GM06990 (cell line): ENCODE results near the gene SLC9A1.

ENCODE experiments used
- DNase-seq: peaks from one replicate; pipeline ENCODE4 v3.0.0-alpha.2; 2011; ENCODE audit not compliant: insufficient read length; ENCODE audit errors: extremely low read depth
- H3K27me3 ChIP-seq: replicated peaks from 2 replicates; pipeline ENCODE4 v1.6.0; 2011; ENCODE audit warnings: low read length; ENCODE audit not compliant: control insufficient read depth, insufficient read depth
- H3K36me3 ChIP-seq: 2 replicates; pipeline ENCODE4 v1.5.1; 2011; ENCODE audit warnings: low read length; ENCODE audit not compliant: control insufficient read depth, insufficient read depth
- H3K4me3 ChIP-seq: replicated peaks from 2 replicates; pipeline ENCODE4 v1.5.1; 2011; ENCODE audit warnings: low read depth, mild to moderate bottlenecking, control low read depth, low read length
- CTCF ChIP-seq: IDR thresholded peaks from 2 replicates; pipeline ENCODE4 v1.5.1; 2011; ENCODE audit warnings: low read length, control low read depth, mild to moderate bottlenecking, inconsistent platforms; ENCODE audit not compliant: insufficient read depth, poor library complexity, severe bottlenecking

The SLC9A1 gene

GRCh38 chr1:27074175-27074780 is 80.6 kb downstream of the SLC9A1 start:
- Histone ChIP-seq H3K36me3 (no peaks in the 10 kb centered on the region), H3K4me3 (no peak overlapping the region), H3K27me3 (no peaks in the 10 kb centered on the region; the same call in none of the 2 replicates)
- no peak for DNase-seq
- no peak for TF ChIP-seq CTCF

GRCh38 chr1:27071049-27071416 is 83.9 kb downstream of the SLC9A1 start:
- Histone ChIP-seq H3K27me3 (no peaks in the 10 kb centered on the region; the same call in none of the 2 replicates), H3K4me3 (no peak overlapping the region), H3K36me3 (no peaks in the 10 kb centered on the region)
- no peak for TF ChIP-seq CTCF
- DNase-seq, result no peak

- H3K27me3 ChIP-seq, result no peaks in the 10 kb centered on the region; the same call in none of the 2 replicates
- TF ChIP-seq CTCF, result no peak
- no peak overlapping the region for H3K4me3 ChIP-seq
- DNase-seq, result no peak
- no peaks in the 10 kb centered on the region for H3K36me3 ChIP-seq
Measured at GRCh38 chr1:27070390-27071048, 84.4 kb downstream of the SLC9A1 start.

GRCh38 chr1:27068922-27069321 is 86.0 kb downstream of the SLC9A1 start:
- no peak for TF ChIP-seq CTCF
- Histone ChIP-seq H3K27me3 (no peaks in the 10 kb centered on the region; the same call in none of the 2 replicates), H3K4me3 (no peak overlapping the region), H3K36me3 (no peaks in the 10 kb centered on the region)
- no peak for DNase-seq

GRCh38 chr1:27065999-27066630 is 88.8 kb downstream of the SLC9A1 start:
- DNase-seq, result no peak
- Histone ChIP-seq H3K27me3 (no peaks in the 10 kb centered on the region; the same call in 1 of the 2 replicates), H3K4me3 (no peak overlapping the region), H3K36me3 (no peaks in the 10 kb centered on the region)
- no peak for TF ChIP-seq CTCF
